IMR-90 (cell line): ENCODE results near the gene TERB1. TPM values are rescaled to one million over a fixed set of nuclear protein-coding genes. Genes with fewer than 3 reads are reported as not detected.

ENCODE experiments used
- ATAC-seq: fragments of 200-7000 bp; cut with Tn5 transposase; 2 replicates; pipeline ENCODE4 v1.9.1; 2020; ENCODE audit warnings: low read depth, mild to moderate bottlenecking, moderate library complexity
- BruUV-seq: library from RNA; stranded (reverse); fragments of 400-500 nt; replicated peaks from 2 replicates; lab custom pipeline; 2021; lab: Mats Ljungman, UMichigan
- CTCF ChIA-PET: fragments of 300-600 bp; formaldehyde crosslinking; extraction: SDS; loops from one replicate; lab custom pipeline; 2021; ENCODE audit warnings: antibody characterized with exemption; lab: Yijun Ruan, JAX
- POLR2A ChIA-PET: fragments of 300-600 bp; sonication (Branson Sonifier 250); formaldehyde crosslinking; loops from one replicate; lab custom pipeline; 2022; ENCODE audit warnings: antibody characterized with exemption; ENCODE audit not compliant: unreplicated experiment; lab: Charles Lee
- DNase-seq: peaks from one replicate; pipeline ENCODE4 v3.0.0; 2013
- H2AFZ ChIP-seq: replicated peaks from 2 replicates; pipeline ENCODE3; 2013; ENCODE audit warnings: low read length, mild to moderate bottlenecking; ENCODE audit not compliant: poor library complexity
- H2AK5ac ChIP-seq: 2 replicates; pipeline ENCODE4 v1.6.1; 2013; ENCODE audit warnings: low read depth, low read length, inconsistent platforms
- H2AK9ac ChIP-seq: replicated peaks from 2 replicates; pipeline ENCODE3; 2013; ENCODE audit warnings: mild to moderate bottlenecking, low read depth, low read length, moderate library complexity; ENCODE audit not compliant: poor library complexity
- H2BK120ac ChIP-seq: 2 replicates; pipeline ENCODE4 v1.6.1; 2013; ENCODE audit warnings: low read depth, low read length, inconsistent platforms
- H2BK15ac ChIP-seq: 3 replicates; pipeline ENCODE4 v1.6.1; 2013; ENCODE audit warnings: low read depth, low read length, inconsistent platforms
- H2BK20ac ChIP-seq: 2 replicates; pipeline ENCODE4 v1.6.1; 2013; ENCODE audit warnings: low read depth, mild to moderate bottlenecking, inconsistent platforms, low read length, moderate library complexity
- H2BK5ac ChIP-seq: 2 replicates; pipeline ENCODE4 v1.6.1; 2013; ENCODE audit warnings: mild to moderate bottlenecking, low read depth, low read length, inconsistent platforms; ENCODE audit not compliant: poor library complexity, severe bottlenecking
- H3K14ac ChIP-seq: replicated peaks from 2 replicates; pipeline ENCODE4 v1.6.1; 2013; ENCODE audit warnings: low read depth, low read length, inconsistent platforms
- H3K18ac ChIP-seq: 2 replicates; pipeline ENCODE4 v1.6.1; 2013; ENCODE audit warnings: low read depth, low read length, control low read depth
- H3K23ac ChIP-seq: 2 replicates; pipeline ENCODE4 v1.6.1; 2013; ENCODE audit warnings: low read depth, low read length, inconsistent platforms
- H3K27ac ChIP-seq: 2 replicates; pipeline ENCODE4 v1.5.1; 2013; ENCODE audit warnings: mild to moderate bottlenecking, control low read depth, low read length; ENCODE audit not compliant: insufficient read depth
- H3K27me3 ChIP-seq: 2 replicates; pipeline ENCODE4 v1.6.1; 2013; ENCODE audit warnings: low read length; ENCODE audit not compliant: control insufficient read depth, insufficient read depth
- H3K36me3 ChIP-seq: 2 replicates; pipeline ENCODE4 v1.6.1; 2013; ENCODE audit warnings: low read length, mixed read lengths; ENCODE audit not compliant: control insufficient read depth, insufficient read depth
- H3K4ac ChIP-seq: 2 replicates; pipeline ENCODE4 v1.6.1; 2013; ENCODE audit warnings: low read depth, low read length, inconsistent platforms
- H3K4me1 ChIP-seq: 2 replicates; pipeline ENCODE4 v1.6.1; 2013; ENCODE audit warnings: low read length, mixed read lengths; ENCODE audit not compliant: control insufficient read depth, insufficient read depth
- H3K4me2 ChIP-seq: 2 replicates; pipeline ENCODE4 v1.6.1; 2013; ENCODE audit warnings: low read depth, mild to moderate bottlenecking, control low read depth, low read length, moderate library complexity
- H3K4me3 ChIP-seq: 2 replicates; pipeline ENCODE4 v1.5.1; 2013; ENCODE audit warnings: low read depth, mild to moderate bottlenecking, control low read depth, low read length, moderate library complexity; ENCODE audit not compliant: insufficient read depth
- H3K56ac ChIP-seq: 2 replicates; pipeline ENCODE4 v1.6.1; 2013; ENCODE audit warnings: low read length, inconsistent platforms; ENCODE audit not compliant: insufficient read depth; ENCODE audit errors: extremely low read depth
- H3K79me1 ChIP-seq, 2 experiments: 2 replicates each; pipeline ENCODE4 v1.6.1; 2013; ENCODE audit warnings: low read length in 2 of 2, inconsistent platforms in 1 of 2, low read depth in 1 of 2
- H3K9ac ChIP-seq: 2 replicates; pipeline ENCODE4 v1.6.1; 2013; ENCODE audit warnings: low read depth, low read length, control low read depth
- H3K9me1 ChIP-seq: 2 replicates; pipeline ENCODE4 v1.6.1; 2013; ENCODE audit warnings: low read length, inconsistent platforms; ENCODE audit not compliant: insufficient read depth
- H3K9me3 ChIP-seq: 2 replicates; pipeline ENCODE4 v1.6.1; 2013; ENCODE audit warnings: low read length; ENCODE audit not compliant: control insufficient read depth, insufficient read depth
- H4K20me1 ChIP-seq: 2 replicates; pipeline ENCODE4 v1.6.1; 2013; ENCODE audit warnings: low read length, inconsistent platforms; ENCODE audit not compliant: insufficient read depth
- H4K5ac ChIP-seq: 2 replicates; pipeline ENCODE4 v1.6.1; 2013; ENCODE audit warnings: mild to moderate bottlenecking, low read depth, low read length, control low read depth
- H4K8ac ChIP-seq, 2 experiments: 2 replicates each; pipeline ENCODE4 v1.6.1; 2013; ENCODE audit warnings: low read depth in 2 of 2, low read length in 2 of 2, control low read depth in 1 of 2, inconsistent platforms in 1 of 2
- H4K91ac ChIP-seq: 2 replicates; pipeline ENCODE4 v1.6.1; 2013; ENCODE audit warnings: low read depth, low read length, inconsistent platforms; ENCODE audit not compliant: insufficient read depth
- BHLHE40 ChIP-seq: fragments of 150-350 bp; IDR thresholded peaks from 2 replicates; pipeline ENCODE4 v1.6.1; 2016; ENCODE audit warnings: mild to moderate bottlenecking, low read depth, low read length
- CEBPB ChIP-seq: IDR thresholded peaks from 2 replicates; pipeline ENCODE4 v1.6.1; 2012; ENCODE audit warnings: low read depth, low read length, improper control_type of control experiment
- CHD1 ChIP-seq: IDR thresholded peaks from 2 replicates; pipeline ENCODE4 v1.6.1; 2012; ENCODE audit warnings: low read depth, low read length, improper control_type of control experiment
- FOS ChIP-seq: fragments of 150-350 bp; IDR thresholded peaks from 2 replicates; pipeline ENCODE4 v1.6.1; 2016; ENCODE audit warnings: low read depth, low read length
- MAFK ChIP-seq: IDR thresholded peaks from 2 replicates; pipeline ENCODE4 v1.6.1; 2012; ENCODE audit warnings: low read depth, low read length, improper control_type of control experiment
- MAZ ChIP-seq: IDR thresholded peaks from 2 replicates; pipeline ENCODE4 v1.6.1; 2012; ENCODE audit warnings: low read depth, mild to moderate bottlenecking, low read length, improper control_type of control experiment, moderate library complexity, borderline replicate concordance
- MXI1 ChIP-seq: IDR thresholded peaks from 2 replicates; pipeline ENCODE4 v1.6.1; 2012; ENCODE audit warnings: low read depth, mild to moderate bottlenecking, low read length, moderate library complexity, borderline replicate concordance
- NFE2L2 ChIP-seq: fragments of 150-350 bp; IDR thresholded peaks from 2 replicates; pipeline ENCODE4 v1.6.1; 2016; ENCODE audit warnings: low read depth, mild to moderate bottlenecking, low read length
- POLR2A ChIP-seq: IDR thresholded peaks from 2 replicates; pipeline ENCODE4 v1.6.1; 2012; ENCODE audit warnings: mild to moderate bottlenecking, low read depth, low read length
- RAD21 ChIP-seq: IDR thresholded peaks from 2 replicates; pipeline ENCODE4 v1.6.1; 2012; ENCODE audit warnings: low read length, improper control_type of control experiment
- RCOR1 ChIP-seq: IDR thresholded peaks from 2 replicates; pipeline ENCODE4 v1.6.1; 2012; ENCODE audit warnings: mild to moderate bottlenecking, low read length, improper control_type of control experiment; ENCODE audit not compliant: insufficient replicate concordance
- RFX5 ChIP-seq: IDR thresholded peaks from 2 replicates; pipeline ENCODE4 v1.8.0; 2012; ENCODE audit warnings: low read depth, mild to moderate bottlenecking, low read length, moderate library complexity
- SMC3 ChIP-seq: fragments of 150-350 bp; IDR thresholded peaks from 2 replicates; pipeline ENCODE4 v1.6.1; 2016; ENCODE audit warnings: low read depth, mild to moderate bottlenecking, antibody characterized with exemption, low read length, moderate library complexity
- WGBS, 2 experiments: methylation state at CpG; one replicate each; pipeline versions ENCODE4 v1.1.5 to v1.1.7; 2013; ENCODE audit warnings: missing lambda C conversion rate in 2 of 2; ENCODE audit not compliant: insufficient read length in 1 of 2; ENCODE audit errors: extremely low coverage in 2 of 2; 5-methylcytosine and 5-hydroxymethylcytosine counted together
- dilution Hi-C: fragments of 300-500 bp; cut with HindIII; formaldehyde crosslinking; loops from one replicate; pipeline ENCODE4 v1.14.3; 2018; ENCODE audit warnings: low sequenced_read_pairs; ENCODE audit not compliant: unreplicated experiment
- in situ Hi-C: fragments of 300-500 bp; cut with MboI; formaldehyde crosslinking; loops from 3 replicates; pipeline ENCODE4 v1.14.3; 2019; ENCODE audit warnings: low sequenced_read_pairs, inconsistent platforms, mixed read lengths
- intact Hi-C: fragments of 100-400 bp; cut with micrococcal nuclease; formaldehyde crosslinking; loops from 2 replicates; pipeline ENCODE4 v1.10.0; 2022
- polyA plus RNA-seq, 3 experiments: library from polyadenylated mRNA; depleted of rRNA; stranded (reverse); fragments of >200 nt; gene quantifications; 2 replicates each; pipeline ENCODE4 v1.2.3, GENCODE V29; 2012; ENCODE audit warnings: low replicate concordance in 1 of 3
- total RNA-seq: library from RNA; depleted of rRNA; stranded (reverse); fragments of >200 nt; gene quantifications from 2 replicates; pipeline ENCODE4 v1.2.3, GENCODE V29; 2012
- TF ChIP-seq, protein P1 (sequence below): fragments of 150-350 bp; IDR thresholded peaks from 2 replicates; pipeline ENCODE4 v1.6.1; 2016; ENCODE audit warnings: low read depth, mild to moderate bottlenecking, low read length, moderate library complexity, borderline replicate concordance
- TF ChIP-seq, protein P2 (sequence below): conservative IDR thresholded peaks from 2 replicates; pipeline ENCODE4 v1.5.1; 2012; ENCODE audit warnings: mild to moderate bottlenecking, low read depth, low read length, improper control_type of control experiment
- TF ChIP-seq, protein P3 (sequence below): fragments of 150-350 bp; IDR thresholded peaks from 2 replicates; pipeline ENCODE4 v1.6.1; 2017; ENCODE audit warnings: mild to moderate bottlenecking, antibody characterized with exemption, low read length, low read depth

Gene TERB1
- total and polyA plus RNA-seq, 2 of the 4 experiments (the other 2 are of a cell fraction), result not detected

DNA sequence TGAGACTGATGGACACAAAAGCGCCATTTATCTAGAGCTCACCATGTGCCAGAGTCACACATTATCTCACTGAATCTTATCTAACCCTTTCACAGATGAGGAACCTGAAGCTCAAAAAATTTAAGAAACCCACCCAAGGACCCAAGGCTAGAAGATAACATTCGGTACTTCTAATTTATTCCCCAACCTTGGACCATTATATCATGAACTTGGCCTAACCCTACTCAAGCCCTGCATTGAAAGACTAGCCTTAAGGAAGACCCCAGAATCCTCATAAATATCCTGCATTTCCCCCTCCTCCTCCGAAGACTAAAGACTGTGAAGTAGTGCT, 49.4 kb downstream of the TERB1 start:
- Histone ChIP-seq H4K20me1 (peaks cover 38% of the 10 kb centered on the region), H3K27ac (no peak overlapping the region), H3K18ac (peak overlapping the region; percentile 68; the same call in 1 of the 2 replicates), H4K5ac (peak overlapping the region; percentile 85; the same call in 1 of the 2 replicates), H4K91ac (peak overlapping the region; percentile 53; the same call in 1 of the 2 replicates), H3K9me3 (no peaks in the 10 kb centered on the region), H2AK5ac (no peak overlapping the region), H2BK15ac (no peak overlapping the region; the same call in 2 of the 3 replicates), H3K23ac (peak overlapping the region; percentile 96), H3K27me3 (peaks cover 9% of the 10 kb centered on the region), H3K36me3 (peaks cover 18% of the 10 kb centered on the region), H3K56ac (peak overlapping the region; percentile 20; the same call in 1 of the 2 replicates), H3K4me1 (peaks cover 4% of the 10 kb centered on the region), H3K9me1 (peaks cover 2% of the 10 kb centered on the region; the same call in 1 of the 2 replicates), H3K14ac (peak overlapping the region; percentile 93; the same call in 1 of the 2 replicates), H2BK20ac (peak overlapping the region; percentile 61; the same call in 1 of the 2 replicates), H3K4me3 (peak overlapping the region; percentile 90; the same call in 1 of the 2 replicates), H2BK120ac (peak overlapping the region; percentile 65; the same call in 1 of the 2 replicates), H3K4me2 (peak overlapping the region; percentile 92), H2AFZ (peak overlapping the region; percentile 89), H4K8ac (peak overlapping the region; percentile 75 to 98), H3K4ac (peak overlapping the region; percentile 76; the same call in 1 of the 2 replicates), H2AK9ac (no peak overlapping the region), H3K79me1 (peaks cover 16 to 33% of the 10 kb centered on the region in 2 experiments), H2BK5ac (no peak overlapping the region), H3K9ac (peak overlapping the region; percentile 56; the same call in 1 of the 2 replicates)
- no TSS peak for BruUV-seq
- no peak for ATAC-seq
- dilution Hi-C loops, result no loop called here
- DNase-seq, result no peak
- ChIA-PET POLR2A (no interaction called here), CTCF (interaction anchor here (0.7 to 2.2 kb wide), 8 partner anchors 10 to 158 kb away, joined by 3 to 10 read pairs (median 4); partner anchors contain the start of gene NAE1)
- TF ChIP-seq, protein P1, sequence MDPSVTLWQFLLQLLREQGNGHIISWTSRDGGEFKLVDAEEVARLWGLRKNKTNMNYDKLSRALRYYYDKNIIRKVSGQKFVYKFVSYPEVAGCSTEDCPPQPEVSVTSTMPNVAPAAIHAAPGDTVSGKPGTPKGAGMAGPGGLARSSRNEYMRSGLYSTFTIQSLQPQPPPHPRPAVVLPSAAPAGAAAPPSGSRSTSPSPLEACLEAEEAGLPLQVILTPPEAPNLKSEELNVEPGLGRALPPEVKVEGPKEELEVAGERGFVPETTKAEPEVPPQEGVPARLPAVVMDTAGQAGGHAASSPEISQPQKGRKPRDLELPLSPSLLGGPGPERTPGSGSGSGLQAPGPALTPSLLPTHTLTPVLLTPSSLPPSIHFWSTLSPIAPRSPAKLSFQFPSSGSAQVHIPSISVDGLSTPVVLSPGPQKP, result no peak
- TF ChIP-seq CHD1, result no peak
- no peak for TF ChIP-seq NFE2L2
- no peak for TF ChIP-seq MAZ
- TF ChIP-seq, protein P2, sequence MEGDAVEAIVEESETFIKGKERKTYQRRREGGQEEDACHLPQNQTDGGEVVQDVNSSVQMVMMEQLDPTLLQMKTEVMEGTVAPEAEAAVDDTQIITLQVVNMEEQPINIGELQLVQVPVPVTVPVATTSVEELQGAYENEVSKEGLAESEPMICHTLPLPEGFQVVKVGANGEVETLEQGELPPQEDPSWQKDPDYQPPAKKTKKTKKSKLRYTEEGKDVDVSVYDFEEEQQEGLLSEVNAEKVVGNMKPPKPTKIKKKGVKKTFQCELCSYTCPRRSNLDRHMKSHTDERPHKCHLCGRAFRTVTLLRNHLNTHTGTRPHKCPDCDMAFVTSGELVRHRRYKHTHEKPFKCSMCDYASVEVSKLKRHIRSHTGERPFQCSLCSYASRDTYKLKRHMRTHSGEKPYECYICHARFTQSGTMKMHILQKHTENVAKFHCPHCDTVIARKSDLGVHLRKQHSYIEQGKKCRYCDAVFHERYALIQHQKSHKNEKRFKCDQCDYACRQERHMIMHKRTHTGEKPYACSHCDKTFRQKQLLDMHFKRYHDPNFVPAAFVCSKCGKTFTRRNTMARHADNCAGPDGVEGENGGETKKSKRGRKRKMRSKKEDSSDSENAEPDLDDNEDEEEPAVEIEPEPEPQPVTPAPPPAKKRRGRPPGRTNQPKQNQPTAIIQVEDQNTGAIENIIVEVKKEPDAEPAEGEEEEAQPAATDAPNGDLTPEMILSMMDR, result no peak
- no peak for TF ChIP-seq MXI1
- TF ChIP-seq MAFK, result no peak
- no peak for TF ChIP-seq BHLHE40
- no peak for TF ChIP-seq RCOR1
- TF ChIP-seq FOS, result no peak
- TF ChIP-seq, protein P3, sequence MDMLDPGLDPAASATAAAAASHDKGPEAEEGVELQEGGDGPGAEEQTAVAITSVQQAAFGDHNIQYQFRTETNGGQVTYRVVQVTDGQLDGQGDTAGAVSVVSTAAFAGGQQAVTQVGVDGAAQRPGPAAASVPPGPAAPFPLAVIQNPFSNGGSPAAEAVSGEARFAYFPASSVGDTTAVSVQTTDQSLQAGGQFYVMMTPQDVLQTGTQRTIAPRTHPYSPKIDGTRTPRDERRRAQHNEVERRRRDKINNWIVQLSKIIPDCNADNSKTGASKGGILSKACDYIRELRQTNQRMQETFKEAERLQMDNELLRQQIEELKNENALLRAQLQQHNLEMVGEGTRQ, result no peak
- no peak for TF ChIP-seq CEBPB
- TF ChIP-seq POLR2A, result no peak
- TF ChIP-seq SMC3, result no peak
- no peak for TF ChIP-seq RFX5
- no peak for TF ChIP-seq RAD21
- WGBS, 2 experiments, result 100% methylated on average over 1 of the region's 3 CpGs; no CpG with 5 or more reads in 1 of the 2 experiments
- in situ Hi-C loops, result no loop called here
- intact Hi-C loops, result loop anchor here (5.0 kb wide), 1 partner anchor 115 kb away; no protein-coding TSS in a partner anchor
